GM12801 (cell line): Measurements from ENCODE around the gene KIRREL3.

Experiments used
- CTCF ChIP-seq: IDR thresholded peaks from one replicate; pipeline ENCODE4 v1.5.1; 2011; ENCODE audit warnings: control low read depth; ENCODE audit not compliant: insufficient read length; ENCODE audit errors: extremely low read depth

The KIRREL3 gene

GRCh38 chr11:126884192-126884591 lies 116.4 kb downstream of the KIRREL3 start:
- TF ChIP-seq CTCF, result no peak

- TF ChIP-seq CTCF, result no peak
Observed at GRCh38 chr11:126880872-126881271, 119.7 kb downstream of the KIRREL3 start.

GRCh38 chr11:126879516-126879915 lies 121.1 kb downstream of the KIRREL3 start:
- TF ChIP-seq CTCF, result no peak

GRCh38 chr11:126878913-126879482 lies 121.6 kb downstream of the KIRREL3 start:
- TF ChIP-seq CTCF, result no peak

- TF ChIP-seq CTCF, result no peak
Observed at GRCh38 chr11:126874831-126875230, 125.7 kb downstream of the KIRREL3 start.

GRCh38 chr11:126874276-126874675 lies 126.3 kb downstream of the KIRREL3 start:
- no peak for TF ChIP-seq CTCF

GRCh38 chr11:126871792-126872191 lies 128.8 kb downstream of the KIRREL3 start:
- no peak for TF ChIP-seq CTCF
